GM19372 (cell line): Measurements from ENCODE around the gene FRMD4A.
"Not testable (repeated sequence)": the region's sequence is repeated elsewhere in the genome, so short reads cannot be mapped to it uniquely, and the experiment has no call there.

ENCODE experiments used
- ATAC-seq: cut with Tn5 transposase; IDR thresholded peaks from one replicate; pipeline ENCODE4 v1.9.1; 2021; ENCODE audit warnings: mild to moderate bottlenecking, low read depth, moderate library complexity; ENCODE audit not compliant: unreplicated experiment

FRMD4A gene

GRCh38 chr10:13969118-13969791 lies 361.5 kb downstream of the FRMD4A start:
- ATAC-seq, result no peak

- no peak for ATAC-seq
Observed at GRCh38 chr10:13961853-13962252, 368.9 kb downstream of the FRMD4A start.

GRCh38 chr10:13961097-13961496 lies 369.6 kb downstream of the FRMD4A start:
- ATAC-seq, result no peak

GRCh38 chr10:13960603-13961002 lies 370.1 kb downstream of the FRMD4A start:
- ATAC-seq, result no peak

GRCh38 chr10:13959443-13960359 lies 371.0 kb downstream of the FRMD4A start:
- ATAC-seq, result no peak

- no peak for ATAC-seq
Observed at GRCh38 chr10:13957856-13958255, 372.9 kb downstream of the FRMD4A start.

GRCh38 chr10:13956826-13957225 lies 373.9 kb downstream of the FRMD4A start:
- ATAC-seq, result no peak

GRCh38 chr10:13955409-13956068 lies 375.2 kb downstream of the FRMD4A start:
- no peak for ATAC-seq

GRCh38 chr10:13954195-13954594 lies 376.5 kb downstream of the FRMD4A start:
- not testable (repeated sequence) for ATAC-seq

- ATAC-seq, result no peak
Observed at GRCh38 chr10:13953371-13953770, 377.4 kb downstream of the FRMD4A start.

- no peak for ATAC-seq
Observed at GRCh38 chr10:13950543-13950939, 380.2 kb downstream of the FRMD4A start.

GRCh38 chr10:13949844-13950542 lies 380.7 kb downstream of the FRMD4A start:
- ATAC-seq, result no peak

- no peak for ATAC-seq
Observed at GRCh38 chr10:13946209-13946460, 384.6 kb downstream of the FRMD4A start.

GRCh38 chr10:13945390-13946208 lies 385.1 kb downstream of the FRMD4A start:
- no peak for ATAC-seq

- no peak for ATAC-seq
Observed at GRCh38 chr10:13944823-13945222, 385.9 kb downstream of the FRMD4A start.

GRCh38 chr10:13943735-13944398 lies 386.9 kb downstream of the FRMD4A start:
- no peak for ATAC-seq

GRCh38 chr10:13942035-13942434 lies 388.7 kb downstream of the FRMD4A start:
- ATAC-seq, result no peak

- ATAC-seq, result no peak
Observed at GRCh38 chr10:13939391-13939790, 391.3 kb downstream of the FRMD4A start.

GRCh38 chr10:13938950-13939349 lies 391.8 kb downstream of the FRMD4A start:
- ATAC-seq, result no peak

GRCh38 chr10:13936826-13937225 lies 393.9 kb downstream of the FRMD4A start:
- no peak for ATAC-seq
